HepG2 (cell line): ENCODE results near the gene CXXC5. TPM values are rescaled to one million over a fixed set of nuclear protein-coding genes. Genes with fewer than 3 reads are reported as not detected.

ENCODE experiments used
- HDAC1 ChIP-seq: sonication (generic); formaldehyde crosslinking; IDR thresholded peaks from 2 replicates; pipeline ENCODE4 v1.5.1; 2020; ENCODE audit warnings: mild to moderate bottlenecking, missing genetic modification reagents
- NFE2L2 ChIP-seq: fragments of 150-350 bp; IDR thresholded peaks from 2 replicates; pipeline ENCODE4 v1.6.1; 2014; ENCODE audit warnings: low read length
- ZNF83 ChIP-seq: sonication (generic); formaldehyde crosslinking; IDR thresholded peaks from 2 replicates; pipeline ENCODE4 v1.4.0; 2020; ENCODE audit warnings: missing genetic modification reagents, mild to moderate bottlenecking, borderline replicate concordance
- polyA plus RNA-seq, 8 experiments: library from polyadenylated mRNA; depleted of rRNA in 3 of 8; stranded (reverse) in 7 of 8; unstranded in 1 of 8; fragments of >200 nt; fragmentation: Illumina TruSeq in 4 of 8; extraction: Trizol in 4 of 8; gene quantifications; 2 replicates each; pipeline versions ENCODE4 v1.2.1 to v1.2.3, GENCODE V29; 2011 to 2016; ENCODE audit warnings: low read depth in 4 of 8, missing spikeins in 1 of 8, mixed read lengths in 1 of 8; ENCODE audit not compliant: insufficient read depth in 1 of 8
- total RNA-seq, 5 experiments: library from RNA; depleted of rRNA; stranded (reverse); fragments of >200 nt; fragmentation: Illumina TruSeq; extraction: Trizol; gene quantifications; 2 replicates each; pipeline ENCODE4 v1.2.3, GENCODE V29; 2016; ENCODE audit warnings: low read depth in 1 of 5
- TF ChIP-seq, protein P1 (sequence below): IDR thresholded peaks from 2 replicates; pipeline ENCODE4 v1.6.1; 2012; ENCODE audit warnings: low read length, improper control_type of control experiment
- TF ChIP-seq, protein P2 (sequence below): sonication (generic); formaldehyde crosslinking; IDR thresholded peaks from 2 replicates; pipeline ENCODE4 v1.5.0; 2020; ENCODE audit warnings: mild to moderate bottlenecking, missing genetic modification reagents
- TF ChIP-seq, protein P3 (sequence below): sonication (generic); formaldehyde crosslinking; IDR thresholded peaks from 2 replicates; pipeline ENCODE4 v1.5.0; 2020; ENCODE audit warnings: mild to moderate bottlenecking, missing genetic modification reagents, borderline replicate concordance
- TF ChIP-seq, protein P4 (sequence below): sonication (generic); formaldehyde crosslinking; IDR thresholded peaks from 2 replicates; pipeline ENCODE4 v1.4.0; 2020; ENCODE audit warnings: missing genetic modification reagents
- TF ChIP-seq, protein P5 (sequence below): sonication (generic); formaldehyde crosslinking; IDR thresholded peaks from 2 replicates; pipeline ENCODE4 v1.4.0; 2020; ENCODE audit warnings: low read depth, missing genetic modification reagents
- TF ChIP-seq, protein P6 (sequence below): sonication (generic); formaldehyde crosslinking; IDR thresholded peaks from 2 replicates; pipeline ENCODE4 v1.4.0; 2020; ENCODE audit warnings: missing genetic modification reagents, borderline replicate concordance
- TF ChIP-seq, protein P7 (sequence below): sonication (generic); formaldehyde crosslinking; IDR thresholded peaks from 2 replicates; pipeline ENCODE4 v1.5.0; 2020; ENCODE audit warnings: mild to moderate bottlenecking, missing genetic modification reagents, moderate library complexity

Gene CXXC5
- total and polyA plus RNA-seq, 2 of the 13 experiments (the other 11 are each of a cell fraction or from before 2014, with no cell fraction given): 32.3 to 33.0 TPM

DNA sequence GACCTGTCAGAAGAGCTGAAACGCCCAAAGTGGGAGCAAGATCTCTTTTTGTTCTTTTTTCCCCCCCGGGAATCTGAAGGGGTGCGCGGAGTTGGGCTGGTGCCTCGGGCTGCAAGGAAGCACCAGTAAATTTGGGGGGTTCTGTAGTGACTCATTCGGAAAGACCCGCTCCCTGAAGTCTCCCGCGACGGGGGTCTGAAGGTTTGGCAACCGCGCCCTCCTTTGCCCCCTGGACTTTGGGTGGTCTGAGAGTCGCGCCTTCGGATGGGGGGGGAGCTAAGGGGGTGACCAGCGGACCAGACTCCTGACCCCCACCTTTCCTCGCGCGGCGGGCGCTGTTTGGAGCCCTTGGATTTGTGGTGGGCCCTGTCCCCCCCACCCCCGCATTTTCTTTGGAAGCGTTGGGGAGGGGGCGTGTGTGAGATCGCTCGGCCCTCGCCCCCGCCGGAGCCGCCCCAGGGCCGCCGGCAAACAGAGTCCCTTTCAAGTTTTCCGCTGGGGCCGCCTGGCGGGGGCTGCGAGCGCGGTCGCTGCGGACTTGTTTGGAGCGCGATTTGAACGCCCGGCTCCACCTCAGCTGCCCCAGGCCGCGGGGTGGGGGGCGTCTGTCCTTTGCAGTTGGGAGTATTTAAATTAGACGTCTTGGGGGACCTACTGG, 2.0 kb downstream of the CXXC5 start (continued):
- TF ChIP-seq, protein P1, sequence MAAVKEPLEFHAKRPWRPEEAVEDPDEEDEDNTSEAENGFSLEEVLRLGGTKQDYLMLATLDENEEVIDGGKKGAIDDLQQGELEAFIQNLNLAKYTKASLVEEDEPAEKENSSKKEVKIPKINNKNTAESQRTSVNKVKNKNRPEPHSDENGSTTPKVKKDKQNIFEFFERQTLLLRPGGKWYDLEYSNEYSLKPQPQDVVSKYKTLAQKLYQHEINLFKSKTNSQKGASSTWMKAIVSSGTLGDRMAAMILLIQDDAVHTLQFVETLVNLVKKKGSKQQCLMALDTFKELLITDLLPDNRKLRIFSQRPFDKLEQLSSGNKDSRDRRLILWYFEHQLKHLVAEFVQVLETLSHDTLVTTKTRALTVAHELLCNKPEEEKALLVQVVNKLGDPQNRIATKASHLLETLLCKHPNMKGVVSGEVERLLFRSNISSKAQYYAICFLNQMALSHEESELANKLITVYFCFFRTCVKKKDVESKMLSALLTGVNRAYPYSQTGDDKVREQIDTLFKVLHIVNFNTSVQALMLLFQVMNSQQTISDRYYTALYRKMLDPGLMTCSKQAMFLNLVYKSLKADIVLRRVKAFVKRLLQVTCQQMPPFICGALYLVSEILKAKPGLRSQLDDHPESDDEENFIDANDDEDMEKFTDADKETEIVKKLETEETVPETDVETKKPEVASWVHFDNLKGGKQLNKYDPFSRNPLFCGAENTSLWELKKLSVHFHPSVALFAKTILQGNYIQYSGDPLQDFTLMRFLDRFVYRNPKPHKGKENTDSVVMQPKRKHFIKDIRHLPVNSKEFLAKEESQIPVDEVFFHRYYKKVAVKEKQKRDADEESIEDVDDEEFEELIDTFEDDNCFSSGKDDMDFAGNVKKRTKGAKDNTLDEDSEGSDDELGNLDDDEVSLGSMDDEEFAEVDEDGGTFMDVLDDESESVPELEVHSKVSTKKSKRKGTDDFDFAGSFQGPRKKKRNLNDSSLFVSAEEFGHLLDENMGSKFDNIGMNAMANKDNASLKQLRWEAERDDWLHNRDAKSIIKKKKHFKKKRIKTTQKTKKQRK: no peak
- TF ChIP-seq NFE2L2 (no peak), HDAC1 (CRISPR knock-in tag) (no peak; the same call in 1 of the 2 replicates), ZNF83 (CRISPR knock-in tag) (no peak)
- TF ChIP-seq, protein P2, sequence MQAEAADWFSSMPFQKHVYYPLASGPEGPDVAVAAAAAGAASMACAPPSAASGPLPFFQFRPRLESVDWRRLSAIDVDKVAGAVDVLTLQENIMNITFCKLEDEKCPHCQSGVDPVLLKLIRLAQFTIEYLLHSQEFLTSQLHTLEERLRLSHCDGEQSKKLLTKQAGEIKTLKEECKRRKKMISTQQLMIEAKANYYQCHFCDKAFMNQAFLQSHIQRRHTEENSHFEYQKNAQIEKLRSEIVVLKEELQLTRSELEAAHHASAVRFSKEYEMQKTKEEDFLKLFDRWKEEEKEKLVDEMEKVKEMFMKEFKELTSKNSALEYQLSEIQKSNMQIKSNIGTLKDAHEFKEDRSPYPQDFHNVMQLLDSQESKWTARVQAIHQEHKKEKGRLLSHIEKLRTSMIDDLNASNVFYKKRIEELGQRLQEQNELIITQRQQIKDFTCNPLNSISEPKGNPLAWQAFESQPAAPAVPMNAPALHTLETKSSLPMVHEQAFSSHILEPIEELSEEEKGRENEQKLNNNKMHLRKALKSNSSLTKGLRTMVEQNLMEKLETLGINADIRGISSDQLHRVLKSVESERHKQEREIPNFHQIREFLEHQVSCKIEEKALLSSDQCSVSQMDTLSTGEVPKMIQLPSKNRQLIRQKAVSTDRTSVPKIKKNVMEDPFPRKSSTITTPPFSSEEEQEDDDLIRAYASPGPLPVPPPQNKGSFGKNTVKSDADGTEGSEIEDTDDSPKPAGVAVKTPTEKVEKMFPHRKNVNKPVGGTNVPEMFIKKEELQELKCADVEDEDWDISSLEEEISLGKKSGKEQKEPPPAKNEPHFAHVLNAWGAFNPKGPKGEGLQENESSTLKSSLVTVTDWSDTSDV (CRISPR knock-in tag): peak; percentile 19; the same call in 1 of the 2 replicates
- TF ChIP-seq, protein P3, sequence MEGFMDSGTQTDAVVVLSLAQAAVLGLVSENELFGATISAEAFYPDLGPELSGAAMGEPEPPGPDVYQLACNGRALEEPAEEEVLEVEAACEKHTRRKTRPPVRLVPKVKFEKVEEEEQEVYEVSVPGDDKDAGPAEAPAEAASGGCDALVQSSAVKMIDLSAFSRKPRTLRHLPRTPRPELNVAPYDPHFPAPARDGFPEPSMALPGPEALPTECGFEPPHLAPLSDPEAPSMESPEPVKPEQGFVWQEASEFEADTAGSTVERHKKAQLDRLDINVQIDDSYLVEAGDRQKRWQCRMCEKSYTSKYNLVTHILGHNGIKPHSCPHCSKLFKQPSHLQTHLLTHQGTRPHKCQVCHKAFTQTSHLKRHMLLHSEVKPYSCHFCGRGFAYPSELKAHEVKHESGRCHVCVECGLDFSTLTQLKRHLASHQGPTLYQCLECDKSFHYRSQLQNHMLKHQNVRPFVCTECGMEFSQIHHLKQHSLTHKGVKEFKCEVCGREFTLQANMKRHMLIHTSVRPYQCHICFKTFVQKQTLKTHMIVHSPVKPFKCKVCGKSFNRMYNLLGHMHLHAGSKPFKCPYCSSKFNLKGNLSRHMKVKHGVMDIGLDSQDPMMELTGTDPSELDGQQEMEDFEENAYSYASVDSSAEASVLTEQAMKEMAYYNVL (CRISPR knock-in tag): no peak
- TF ChIP-seq, protein P4, sequence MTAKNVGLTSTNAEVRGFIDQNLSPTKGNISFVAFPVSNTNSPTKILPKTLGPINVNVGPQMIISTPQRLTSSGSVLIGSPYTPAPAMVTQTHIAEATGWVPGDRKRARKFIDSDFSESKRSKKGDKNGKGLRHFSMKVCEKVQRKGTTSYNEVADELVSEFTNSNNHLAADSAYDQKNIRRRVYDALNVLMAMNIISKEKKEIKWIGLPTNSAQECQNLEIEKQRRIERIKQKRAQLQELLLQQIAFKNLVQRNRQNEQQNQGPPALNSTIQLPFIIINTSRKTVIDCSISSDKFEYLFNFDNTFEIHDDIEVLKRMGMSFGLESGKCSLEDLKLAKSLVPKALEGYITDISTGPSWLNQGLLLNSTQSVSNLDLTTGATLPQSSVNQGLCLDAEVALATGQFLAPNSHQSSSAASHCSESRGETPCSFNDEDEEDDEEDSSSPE (CRISPR knock-in tag): peak; percentile 56; the same call in 1 of the 2 replicates
- TF ChIP-seq, protein P5, sequence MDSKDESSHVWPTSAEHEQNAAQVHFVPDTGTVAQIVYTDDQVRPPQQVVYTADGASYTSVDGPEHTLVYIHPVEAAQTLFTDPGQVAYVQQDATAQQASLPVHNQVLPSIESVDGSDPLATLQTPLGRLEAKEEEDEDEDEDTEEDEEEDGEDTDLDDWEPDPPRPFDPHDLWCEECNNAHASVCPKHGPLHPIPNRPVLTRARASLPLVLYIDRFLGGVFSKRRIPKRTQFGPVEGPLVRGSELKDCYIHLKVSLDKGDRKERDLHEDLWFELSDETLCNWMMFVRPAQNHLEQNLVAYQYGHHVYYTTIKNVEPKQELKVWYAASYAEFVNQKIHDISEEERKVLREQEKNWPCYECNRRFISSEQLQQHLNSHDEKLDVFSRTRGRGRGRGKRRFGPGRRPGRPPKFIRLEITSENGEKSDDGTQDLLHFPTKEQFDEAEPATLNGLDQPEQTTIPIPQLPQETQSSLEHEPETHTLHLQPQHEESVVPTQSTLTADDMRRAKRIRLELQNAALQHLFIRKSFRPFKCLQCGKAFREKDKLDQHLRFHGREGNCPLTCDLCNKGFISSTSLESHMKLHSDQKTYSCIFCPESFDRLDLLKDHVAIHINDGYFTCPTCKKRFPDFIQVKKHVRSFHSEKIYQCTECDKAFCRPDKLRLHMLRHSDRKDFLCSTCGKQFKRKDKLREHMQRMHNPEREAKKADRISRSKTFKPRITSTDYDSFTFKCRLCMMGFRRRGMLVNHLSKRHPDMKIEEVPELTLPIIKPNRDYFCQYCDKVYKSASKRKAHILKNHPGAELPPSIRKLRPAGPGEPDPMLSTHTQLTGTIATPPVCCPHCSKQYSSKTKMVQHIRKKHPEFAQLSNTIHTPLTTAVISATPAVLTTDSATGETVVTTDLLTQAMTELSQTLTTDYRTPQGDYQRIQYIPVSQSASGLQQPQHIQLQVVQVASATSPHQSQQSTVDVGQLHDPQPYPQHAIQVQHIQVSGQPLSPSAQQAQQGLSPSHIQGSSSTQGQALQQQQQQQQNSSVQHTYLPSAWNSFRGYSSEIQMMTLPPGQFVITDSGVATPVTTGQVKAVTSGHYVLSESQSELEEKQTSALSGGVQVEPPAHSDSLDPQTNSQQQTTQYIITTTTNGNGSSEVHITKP (CRISPR knock-in tag): no peak
- TF ChIP-seq, protein P6, sequence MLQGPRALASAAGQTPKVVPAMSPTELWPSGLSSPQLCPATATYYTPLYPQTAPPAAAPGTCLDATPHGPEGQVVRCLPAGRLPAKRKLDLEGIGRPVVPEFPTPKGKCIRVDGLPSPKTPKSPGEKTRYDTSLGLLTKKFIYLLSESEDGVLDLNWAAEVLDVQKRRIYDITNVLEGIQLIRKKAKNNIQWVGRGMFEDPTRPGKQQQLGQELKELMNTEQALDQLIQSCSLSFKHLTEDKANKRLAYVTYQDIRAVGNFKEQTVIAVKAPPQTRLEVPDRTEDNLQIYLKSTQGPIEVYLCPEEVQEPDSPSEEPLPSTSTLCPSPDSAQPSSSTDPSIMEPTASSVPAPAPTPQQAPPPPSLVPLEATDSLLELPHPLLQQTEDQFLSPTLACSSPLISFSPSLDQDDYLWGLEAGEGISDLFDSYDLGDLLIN (CRISPR knock-in tag): no peak
- TF ChIP-seq, protein P7, sequence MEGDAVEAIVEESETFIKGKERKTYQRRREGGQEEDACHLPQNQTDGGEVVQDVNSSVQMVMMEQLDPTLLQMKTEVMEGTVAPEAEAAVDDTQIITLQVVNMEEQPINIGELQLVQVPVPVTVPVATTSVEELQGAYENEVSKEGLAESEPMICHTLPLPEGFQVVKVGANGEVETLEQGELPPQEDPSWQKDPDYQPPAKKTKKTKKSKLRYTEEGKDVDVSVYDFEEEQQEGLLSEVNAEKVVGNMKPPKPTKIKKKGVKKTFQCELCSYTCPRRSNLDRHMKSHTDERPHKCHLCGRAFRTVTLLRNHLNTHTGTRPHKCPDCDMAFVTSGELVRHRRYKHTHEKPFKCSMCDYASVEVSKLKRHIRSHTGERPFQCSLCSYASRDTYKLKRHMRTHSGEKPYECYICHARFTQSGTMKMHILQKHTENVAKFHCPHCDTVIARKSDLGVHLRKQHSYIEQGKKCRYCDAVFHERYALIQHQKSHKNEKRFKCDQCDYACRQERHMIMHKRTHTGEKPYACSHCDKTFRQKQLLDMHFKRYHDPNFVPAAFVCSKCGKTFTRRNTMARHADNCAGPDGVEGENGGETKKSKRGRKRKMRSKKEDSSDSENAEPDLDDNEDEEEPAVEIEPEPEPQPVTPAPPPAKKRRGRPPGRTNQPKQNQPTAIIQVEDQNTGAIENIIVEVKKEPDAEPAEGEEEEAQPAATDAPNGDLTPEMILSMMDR (CRISPR knock-in tag): peak; percentile 56
